Lung (tissue), 16 donors: ENCODE measurements around the gene CTNND1. TPM values are rescaled to one million over a fixed set of nuclear protein-coding genes. Genes with fewer than 3 reads are reported as not detected.
A peak's percentile ranks its signal among the peaks of the same experiment; 100 is the strongest.
"Not testable (repeated sequence)": the region's sequence is repeated elsewhere in the genome, so short reads cannot be mapped to it uniquely, and the experiment has no call there.

Experiments used
- ATAC-seq: fragments of 200-7000 bp; cut with Tn5 transposase; one replicate; pipeline ENCODE4 v1.9.1; 2020; ENCODE audit warnings: moderate number of reproducible peaks; ENCODE audit not compliant: insufficient read depth, low FRiP score
- DNase-seq, 3 donors: peaks; one replicate each; pipeline ENCODE4 v3.0.0-alpha.2; 2013 to 2017
- H3K27ac ChIP-seq, 2 donors: one replicate each; pipeline ENCODE4 v1.5.1; 2013; ENCODE audit warnings: mild to moderate bottlenecking in 2 of 2, moderate library complexity in 2 of 2, control low read depth in 1 of 2, inconsistent platforms in 1 of 2, low read depth in 1 of 2, low read length in 1 of 2
- H3K27me3 ChIP-seq, 3 donors: one replicate each; pipeline ENCODE4 v1.5.1; 2013; ENCODE audit warnings: low read length in 2 of 3; ENCODE audit not compliant: control insufficient read depth in 3 of 3, insufficient read depth in 3 of 3
- H3K36me3 ChIP-seq, 4 donors: one replicate each; pipeline ENCODE4 v1.5.1; 2013; ENCODE audit warnings: low read length in 4 of 4, mild to moderate bottlenecking in 1 of 4, moderate library complexity in 1 of 4; ENCODE audit not compliant: control insufficient read depth in 4 of 4, insufficient read depth in 4 of 4
- H3K4me1 ChIP-seq, 5 donors: one replicate each; pipeline ENCODE4 v1.5.1; 2013; ENCODE audit warnings: low read length in 5 of 5, mild to moderate bottlenecking in 2 of 5, moderate library complexity in 1 of 5; ENCODE audit not compliant: control insufficient read depth in 5 of 5, insufficient read depth in 5 of 5
- H3K4me3 ChIP-seq: one replicate; pipeline ENCODE4 v1.5.1; 2013; ENCODE audit warnings: mild to moderate bottlenecking, control low read depth, moderate library complexity
- H3K9ac ChIP-seq, 2 donors: one replicate each; pipeline ENCODE4 v1.5.1; 2013; ENCODE audit warnings: low read length in 2 of 2, control low read depth in 1 of 2; ENCODE audit not compliant: insufficient read depth in 1 of 2
- H3K9me3 ChIP-seq, 4 donors: one replicate each; pipeline ENCODE4 v1.5.1; 2013; ENCODE audit warnings: low read length in 3 of 4, mild to moderate bottlenecking in 1 of 4, moderate library complexity in 1 of 4; ENCODE audit not compliant: control insufficient read depth in 4 of 4, insufficient read depth in 3 of 4
- CTCF ChIP-seq: IDR thresholded peaks from 2 replicates; pipeline ENCODE4 v1.5.1; 2012; ENCODE audit warnings: mild to moderate bottlenecking; ENCODE audit errors: control extremely low read depth, extremely low read depth
- WGBS, 2 donors: extraction: QIAGEN DNeasy Blood & Tissue Kit; methylation state at CpG; one replicate each; pipeline ENCODE4 v1.1.7; 2013; 5-methylcytosine and 5-hydroxymethylcytosine counted together
- long read RNA-seq, 5 donors: transcript quantifications; one replicate each; lab custom pipeline, GENCODE V29; 2026
- polyA plus RNA-seq, 2 donors: library from polyadenylated mRNA; stranded (reverse); fragments of 200-250 nt; gene quantifications; one replicate each; pipeline ENCODE4 v1.2.1, GENCODE V29; 2013
- total RNA-seq, 2 donors: library from RNA; depleted of rRNA in 1 of 2; stranded (reverse); fragments of >200 nt in 1 of 2; gene quantifications; one replicate each; pipeline ENCODE4 v1.2.1, GENCODE V29; 2014 to 2021
- donor health status: control.
- donor health status: control.
- donor health status: Bipolar disorder and iron deficiency.
- donor health status: healthy.
- donor health status: DM: yes; HTN: yes; CAD: no.

CTNND1 gene
- total RNA-seq (100 to 1,000 TPM; 197 to 423 TPM), polyA plus RNA-seq (10 to 100 TPM; 36.5 to 59.9 TPM)
- long read RNA-seq, donor 1, full-length matches to known transcripts: 20 of 45 reads
- long read RNA-seq, donor 1, partial matches to known transcripts: 25 of 45 reads
- long read RNA-seq, donor 1, other reads (novel, unspliced or antisense): 0 of 45 reads
- long read RNA-seq, donor 2, full-length matches to known transcripts: 1 of 1 reads
- long read RNA-seq, donor 2, partial matches to known transcripts: 0 of 1 reads
- long read RNA-seq, donor 2, other reads (novel, unspliced or antisense): 0 of 1 reads
- long read RNA-seq, donor 3, full-length matches to known transcripts: 9 of 24 reads
- long read RNA-seq, donor 3, partial matches to known transcripts: 15 of 24 reads
- long read RNA-seq, donor 3, other reads (novel, unspliced or antisense): 0 of 24 reads
- long read RNA-seq, donor 4, full-length matches to known transcripts: 1 of 7 reads
- long read RNA-seq, donor 4, partial matches to known transcripts: 6 of 7 reads
- long read RNA-seq, donor 4, other reads (novel, unspliced or antisense): 0 of 7 reads
- long read RNA-seq, donor 5, full-length matches to known transcripts: 17 of 48 reads
- long read RNA-seq, donor 5, partial matches to known transcripts: 31 of 48 reads
- long read RNA-seq, donor 5, other reads (novel, unspliced or antisense): 0 of 48 reads

GRCh38 chr11:57761301-57762234, at the start of gene CTNND1:
Gene CTNND1, plus strand, starts transcription at chr11:57761802. Its CDS starts 29,677 bp downstream, at chr11:57791479.
- H3K27me3 ChIP-seq: no peaks in the 10 kb centered on the region
- no peaks in the 10 kb centered on the region for H3K9me3 ChIP-seq
- H3K4me1 ChIP-seq: peaks cover 2 to 22% (median 10%) of the 10 kb centered on the region in 5 donors
- DNase-seq (peak; percentile 96 to 99 (median 99)), ATAC-seq (peak; percentile 95)
- H3K36me3 ChIP-seq: peaks cover 0 to 1% (median 0%) of the 10 kb centered on the region in 4 donors
- TF ChIP-seq CTCF: no peak
- peak within 1 kb of the TSS; percentile 78 to 100 for H3K9ac ChIP-seq
- 8 to 9% methylated on average over 13 of the region's 13 CpGs for WGBS, 2 donors
- peak within 1 kb of the TSS; percentile 93 to 99 for H3K27ac ChIP-seq
- H3K4me3 ChIP-seq: peak within 1 kb of the TSS; percentile 77

- TF ChIP-seq CTCF: no peak
- peak within 1 kb of the TSS; percentile 84 to 85 for H3K9ac ChIP-seq
- no peaks in the 10 kb centered on the region for H3K27me3 ChIP-seq
- DNase-seq (peak; percentile 94 to 100 (median 99)), ATAC-seq (peak; percentile 95)
- peaks cover 0 to 22% (median 11%) of the 10 kb centered on the region in 5 donors for H3K4me1 ChIP-seq
- peaks cover 0 to 5% (median 2%) of the 10 kb centered on the region in 4 donors for H3K36me3 ChIP-seq
- WGBS, 2 donors: 1% methylated on average over 53 of the region's 53 CpGs
- peak within 1 kb of the TSS; percentile 91 for H3K4me3 ChIP-seq
- no peaks in the 10 kb centered on the region for H3K9me3 ChIP-seq
- peak within 1 kb of the TSS; percentile 87 to 94 for H3K27ac ChIP-seq
These were observed 49.1 kb upstream of the CTNND1 start, which contains the start of gene TMX2 for GRCh38 chr11:57712256-57713150. Gene TMX2, plus strand, starts transcription at chr11:57712593. Its CDS starts 26 bp downstream, at chr11:57712619.

GRCh38 chr11:57713835-57714234, 47.8 kb upstream of the CTNND1 start:
- no peak overlapping the region for H3K4me3 ChIP-seq
- H3K9me3 ChIP-seq: no peaks in the 10 kb centered on the region
- H3K27me3 ChIP-seq: no peaks in the 10 kb centered on the region
- no peak overlapping the region for H3K27ac ChIP-seq
- H3K9ac ChIP-seq: peak overlapping the region in 1 of 2 donors; percentile 85
- DNase-seq (no peak), ATAC-seq (no peak)
- TF ChIP-seq CTCF: no peak
- H3K4me1 ChIP-seq: peaks cover 0 to 22% (median 11%) of the 10 kb centered on the region in 5 donors
- 95 to 98% methylated on average over 2 of the region's 2 CpGs for WGBS, 2 donors
- H3K36me3 ChIP-seq: peaks cover 0 to 5% (median 3%) of the 10 kb centered on the region in 4 donors

- H3K27me3 ChIP-seq, H3K9ac ChIP-seq, H3K9me3 ChIP-seq, H3K27ac ChIP-seq, ATAC-seq, DNase-seq, H3K4me3 ChIP-seq: not testable (repeated sequence)
- Histone ChIP-seq H3K36me3 (peaks cover 0 to 10% (median 3%) of the 10 kb centered on the region in 4 donors), H3K4me1 (peaks cover 0 to 12% (median 5%) of the 10 kb centered on the region in 5 donors)
- 93 to 99% methylated on average over 21 to 22 of the region's 34 CpGs for WGBS, 2 donors
These were observed 44.9 kb upstream of the CTNND1 start for GRCh38 chr11:57716726-57717125.
